GM18907 (cell line): Measurements from ENCODE around the gene LRSAM1.
"Not testable (repeated sequence)": the region's sequence is repeated elsewhere in the genome, so short reads cannot be mapped to it uniquely, and the experiment has no call there.

Experiments
- ATAC-seq: cut with Tn5 transposase; IDR thresholded peaks from one replicate; pipeline ENCODE4 v1.9.1; 2021; ENCODE audit warnings: mild to moderate bottlenecking, moderate library complexity; ENCODE audit not compliant: unreplicated experiment

LRSAM1 gene

DNA sequence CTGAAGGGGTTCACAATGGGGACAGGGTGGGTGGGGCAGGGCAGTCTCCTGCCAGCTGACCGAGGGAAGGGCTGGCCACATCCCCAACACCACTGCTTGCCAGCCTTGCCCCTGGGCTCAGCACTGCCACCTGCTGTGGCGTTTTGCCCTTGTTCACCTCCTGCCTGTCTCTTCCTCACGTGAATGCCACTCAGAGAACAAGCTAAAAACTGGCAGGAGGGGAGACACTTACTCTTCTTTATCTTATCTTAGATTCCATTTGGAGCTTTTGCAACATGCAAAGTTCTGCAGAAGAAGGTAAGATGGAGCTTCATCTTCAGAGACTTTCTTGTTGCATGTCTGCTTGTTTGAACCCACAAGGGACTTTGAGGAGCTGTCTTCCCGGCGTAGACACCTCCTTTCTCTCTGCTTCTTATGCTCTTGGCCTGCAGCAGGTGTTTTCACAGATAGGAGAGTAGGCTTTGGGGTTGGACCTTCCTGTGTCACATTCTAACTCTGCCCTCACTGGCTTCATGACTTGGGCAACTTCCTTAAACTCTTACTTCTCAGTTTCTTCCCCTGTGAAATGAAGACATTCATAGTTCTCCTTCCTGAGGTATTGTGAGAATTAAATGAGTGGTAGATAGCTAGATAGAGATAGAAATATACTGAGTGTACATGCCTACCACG is 4.1 kb downstream of the LRSAM1 start:
- ATAC-seq: no peak

DNA sequence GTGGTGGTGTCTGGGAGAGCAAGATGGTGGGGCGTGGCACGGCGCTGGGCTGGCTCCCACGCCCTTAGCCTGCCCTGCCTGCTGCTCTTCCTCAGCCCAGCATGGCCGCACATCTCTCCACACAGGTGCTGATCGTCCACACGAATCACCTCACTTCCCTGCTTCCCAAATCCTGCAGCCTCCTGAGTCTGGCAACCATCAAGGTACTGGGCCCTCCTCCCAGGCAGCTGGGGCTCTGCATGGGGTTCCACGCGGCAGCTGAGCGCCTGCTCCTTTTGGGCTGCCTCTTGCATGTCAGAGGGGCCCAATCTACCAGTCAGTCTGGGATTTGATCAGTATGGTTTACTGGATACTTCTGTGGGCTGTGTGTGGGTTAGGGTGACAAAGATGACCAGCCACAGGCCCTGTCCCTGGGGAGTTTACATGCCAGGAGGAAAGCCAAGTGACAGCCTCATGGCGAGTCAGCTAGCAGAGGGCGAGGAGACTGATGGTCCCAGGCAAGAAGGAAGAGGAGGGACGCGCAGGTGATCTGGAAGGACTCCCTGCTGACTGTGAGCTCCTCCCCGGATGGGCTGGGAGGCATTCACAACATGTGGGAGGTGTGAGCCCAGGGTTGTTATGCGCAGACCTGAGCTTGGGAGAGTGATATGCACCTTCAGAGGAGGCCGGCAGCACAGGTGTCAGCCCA is 6.0 kb downstream of the LRSAM1 start:
- ATAC-seq: no peak

DNA sequence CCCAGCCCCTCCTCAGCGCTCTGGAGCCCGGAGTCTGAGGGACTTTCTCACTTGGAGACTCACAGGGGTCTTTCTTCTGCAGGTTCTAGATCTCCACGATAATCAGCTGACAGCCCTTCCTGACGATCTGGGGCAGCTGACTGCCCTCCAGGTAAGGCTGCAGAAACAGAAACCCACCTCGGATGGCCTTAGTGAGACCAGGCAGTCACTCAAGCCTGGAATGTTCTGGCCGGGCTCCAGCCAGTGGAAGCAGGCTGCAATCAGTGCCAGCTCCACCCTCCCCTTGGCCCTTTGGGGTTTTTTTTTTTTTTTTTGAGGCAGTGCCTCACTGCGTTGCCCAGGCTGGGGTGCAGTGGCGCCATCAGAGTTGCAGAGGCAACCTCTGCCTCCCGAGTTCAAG is 7.6 kb downstream of the LRSAM1 start:
- no peak for ATAC-seq

DNA sequence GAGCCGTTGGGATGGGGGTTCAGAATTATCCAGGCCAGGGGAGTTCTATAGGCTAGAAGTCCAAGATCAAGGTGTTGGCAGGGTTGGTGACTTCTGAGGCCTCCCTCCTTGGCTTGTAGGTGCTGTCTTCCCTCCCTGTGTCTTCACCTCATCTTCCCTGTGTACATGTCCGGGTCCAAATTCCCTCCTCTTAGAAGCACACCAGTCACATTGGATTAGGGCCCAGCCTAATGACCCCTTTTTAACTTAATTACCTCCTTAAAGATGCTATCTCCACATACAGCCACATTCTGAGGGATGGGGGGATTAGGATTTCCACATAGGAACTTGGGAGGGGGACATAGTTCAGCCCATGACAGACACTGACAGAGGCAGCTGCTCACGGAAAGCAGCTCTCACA is 12.1 kb downstream of the LRSAM1 start:
- ATAC-seq: no peak

DNA sequence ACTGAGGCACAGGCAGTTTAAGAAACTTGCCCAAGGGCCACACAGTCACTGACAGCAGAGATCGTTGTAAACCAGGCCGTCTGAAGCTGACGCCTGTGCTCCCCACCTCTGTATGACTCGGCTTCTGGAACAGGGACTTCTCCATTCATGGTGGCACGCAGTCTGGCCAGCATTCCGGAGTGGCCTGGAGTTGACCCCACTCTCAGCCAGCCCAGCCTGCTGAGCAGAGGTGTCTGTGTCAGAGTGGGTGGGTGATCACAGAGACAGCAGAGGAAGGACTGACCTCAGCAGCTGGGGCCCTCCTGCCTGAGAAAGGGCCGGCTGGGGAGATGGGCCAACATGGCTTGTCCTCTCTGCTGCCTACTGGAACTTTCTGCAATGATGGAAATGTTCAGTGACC is 12.6 kb downstream of the LRSAM1 start:
- ATAC-seq: no peak

DNA sequence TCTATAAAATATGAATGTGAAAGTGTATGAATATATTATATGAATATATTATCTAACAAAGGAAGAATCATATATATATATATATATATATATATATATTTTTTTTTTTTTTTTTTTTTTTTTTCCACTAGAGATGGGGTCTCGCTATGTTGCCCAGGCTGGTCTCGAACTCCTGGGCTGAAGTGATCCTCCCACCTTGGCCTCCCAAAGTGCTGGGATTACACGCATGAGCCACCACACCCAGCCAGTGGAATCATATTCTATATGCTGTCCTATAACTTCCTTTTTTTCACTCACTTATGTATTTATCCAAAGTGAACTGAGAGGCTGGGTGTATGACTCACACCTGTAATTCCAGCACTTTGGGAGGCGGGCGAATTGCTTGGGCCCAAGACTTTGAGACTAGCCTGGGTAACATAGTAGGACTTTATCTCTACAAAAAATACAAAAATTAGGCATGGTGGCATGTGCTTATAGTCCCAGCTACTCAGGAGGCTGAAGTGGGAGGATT is 15.2 kb downstream of the LRSAM1 start:
- not testable (repeated sequence) for ATAC-seq

DNA sequence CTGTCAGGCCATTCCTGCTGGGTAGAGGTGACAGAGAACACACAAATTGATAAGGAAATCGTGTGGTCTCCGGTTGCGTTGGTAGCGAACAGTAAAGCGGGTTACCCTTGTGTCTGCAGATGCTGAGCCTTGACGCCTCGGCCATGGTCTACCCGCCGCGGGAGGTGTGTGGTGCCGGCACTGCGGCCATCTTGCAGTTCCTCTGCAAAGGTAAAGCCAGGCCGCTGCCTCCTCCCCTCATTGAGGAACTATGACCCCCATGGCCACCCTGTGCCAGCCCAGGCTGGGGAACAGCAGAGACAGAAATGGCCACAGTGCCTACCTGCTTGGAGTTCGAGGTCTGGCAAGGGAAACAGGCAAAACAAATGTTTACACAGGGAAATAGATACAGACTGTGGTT is 16.3 kb downstream of the LRSAM1 start:
- no peak for ATAC-seq

DNA sequence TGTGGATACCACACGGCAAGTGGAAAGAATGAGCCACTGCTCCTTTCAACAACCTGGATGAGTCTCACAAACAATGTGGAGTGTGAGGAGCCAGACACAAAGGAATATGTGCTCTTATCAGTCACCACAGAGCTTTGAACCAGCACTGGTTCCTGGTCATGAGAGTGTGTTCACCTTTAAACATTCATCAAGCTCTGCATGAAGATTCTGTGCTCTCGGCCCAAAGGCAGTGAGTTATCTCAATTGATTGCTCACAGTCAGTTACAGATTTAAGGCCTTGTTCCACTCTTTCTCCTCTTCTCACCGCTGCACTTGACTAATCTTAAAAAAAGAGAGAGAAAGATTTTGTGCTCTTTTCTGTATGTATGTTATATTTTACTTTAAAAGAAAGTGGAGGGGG is 19.4 kb downstream of the LRSAM1 start:
- no peak for ATAC-seq

DNA sequence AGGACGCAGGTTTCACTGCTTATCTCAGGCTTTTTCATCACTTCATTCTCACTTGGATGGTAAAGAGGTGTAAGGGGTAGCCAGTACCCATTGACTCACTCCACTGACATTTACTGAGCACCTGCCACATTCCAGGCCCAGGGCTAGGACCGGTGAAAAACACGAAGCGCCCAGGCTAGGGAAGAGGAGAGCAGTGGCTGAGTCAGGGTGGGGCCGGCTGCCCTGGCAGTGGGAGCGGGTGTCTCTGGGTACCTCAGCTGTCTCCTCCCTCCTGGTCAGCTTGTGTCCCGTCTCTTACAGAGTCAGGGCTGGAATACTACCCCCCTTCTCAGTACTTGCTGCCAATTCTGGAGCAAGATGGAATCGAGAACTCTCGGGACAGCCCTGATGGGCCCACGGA is 22.2 kb downstream of the LRSAM1 start:
- ATAC-seq: no peak

DNA sequence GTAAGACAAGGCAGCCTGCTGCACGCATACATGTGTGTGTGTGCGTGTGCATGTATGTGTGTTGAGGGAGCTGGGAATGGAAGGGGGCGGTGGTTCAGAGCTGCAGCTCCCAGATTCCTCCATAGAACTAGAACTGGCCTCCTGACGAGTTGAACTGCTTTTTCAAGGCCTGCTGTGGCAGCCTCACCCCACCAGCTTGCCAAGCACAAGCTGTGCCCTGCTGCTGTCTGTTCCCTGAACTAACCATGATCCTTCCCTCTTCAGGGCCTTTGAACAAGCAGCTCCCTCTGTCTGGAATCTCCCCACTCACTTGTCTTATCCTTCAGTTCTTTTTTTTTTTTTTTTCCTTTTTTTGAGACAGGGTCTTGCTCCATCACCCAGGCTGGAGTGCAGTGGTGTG is 22.6 kb downstream of the LRSAM1 start:
- ATAC-seq: no peak

DNA sequence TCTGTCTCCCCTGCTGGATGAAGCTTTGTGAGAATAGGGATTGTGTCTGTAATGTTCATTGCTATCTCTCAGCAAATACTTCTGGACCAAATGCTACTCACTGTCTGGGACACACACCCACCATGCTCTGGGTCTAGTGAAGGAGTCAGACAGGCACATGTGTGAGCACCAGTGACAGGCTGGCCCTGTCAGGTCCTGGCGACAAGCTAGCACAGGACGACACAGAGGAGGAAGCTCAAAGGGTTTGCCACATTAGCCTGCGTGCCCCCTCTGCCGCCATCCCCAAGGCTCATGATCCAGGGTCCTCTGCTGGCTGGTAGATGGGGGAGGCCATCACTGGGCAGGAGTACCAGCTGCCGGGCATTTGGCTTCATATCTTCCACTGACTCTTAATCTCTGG is 23.3 kb downstream of the LRSAM1 start:
- no peak for ATAC-seq

DNA sequence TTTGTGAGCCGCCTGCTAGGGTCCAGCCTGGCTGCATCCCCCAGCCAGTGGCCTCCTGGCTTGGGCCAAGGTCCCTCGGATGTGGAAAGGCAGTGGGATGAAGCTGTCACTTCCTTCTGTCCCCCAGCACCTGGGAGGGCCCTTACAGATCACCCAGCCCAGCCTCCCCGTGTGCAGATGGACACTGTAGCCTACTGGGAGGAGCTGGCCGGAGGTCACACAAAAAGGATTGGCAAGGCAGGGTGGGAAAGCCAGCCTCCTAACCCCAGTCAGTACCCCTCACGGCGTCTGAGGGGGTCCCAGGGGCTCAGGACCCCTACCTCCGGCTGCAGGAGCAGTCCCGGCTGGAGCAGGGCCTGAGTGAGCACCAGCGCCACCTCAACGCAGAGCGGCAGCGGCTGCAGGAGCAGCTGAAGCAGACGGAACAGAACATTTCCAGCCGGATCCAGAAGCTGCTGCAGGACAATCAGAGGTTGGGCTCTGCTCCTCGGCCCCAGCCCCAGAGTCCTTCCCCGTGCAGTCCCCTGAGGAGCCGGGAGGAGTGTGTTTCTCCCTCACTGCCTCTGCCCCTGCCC is 28.3 kb downstream of the LRSAM1 start:
- no peak for ATAC-seq

DNA sequence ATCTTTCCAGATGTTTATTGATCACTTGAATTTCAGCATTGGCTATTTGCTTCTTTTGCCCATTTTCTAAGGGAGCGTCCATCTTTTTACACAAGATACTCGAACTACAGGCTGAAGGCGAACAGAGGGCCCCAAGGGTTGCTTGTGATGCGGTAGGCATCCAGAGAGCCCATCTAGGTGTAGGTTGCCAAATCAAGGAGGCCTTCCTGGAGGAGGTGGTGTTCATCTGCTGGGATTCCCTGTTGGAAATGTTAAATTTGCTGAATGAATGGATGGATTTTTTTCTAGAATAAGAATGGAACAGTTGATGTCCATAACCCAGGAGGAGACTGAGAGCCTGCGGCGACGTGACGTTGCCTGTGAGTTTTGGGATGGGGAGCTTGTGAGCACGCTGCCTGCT is 31.4 kb downstream of the LRSAM1 start:
- ATAC-seq: no peak

DNA sequence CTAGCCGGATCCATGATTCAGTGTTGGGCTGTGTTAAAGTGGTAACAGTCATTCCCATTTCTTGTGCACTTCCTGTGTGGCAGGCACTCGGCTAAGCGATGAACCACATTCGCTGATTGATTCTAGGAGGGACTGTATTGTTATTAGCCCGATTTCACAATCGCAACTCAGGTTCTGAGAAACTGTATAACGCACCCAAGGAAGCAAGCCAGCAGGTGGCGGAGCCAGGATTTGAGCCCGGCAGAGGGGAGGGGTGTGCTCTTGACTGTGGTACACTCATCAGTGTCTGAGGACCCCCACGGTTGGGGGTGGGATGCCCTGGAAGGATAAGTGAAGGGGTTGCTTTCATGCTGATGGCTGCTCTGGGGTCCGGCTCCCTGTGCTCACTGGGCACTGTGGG is 34.7 kb downstream of the LRSAM1 start:
- ATAC-seq: no peak

DNA sequence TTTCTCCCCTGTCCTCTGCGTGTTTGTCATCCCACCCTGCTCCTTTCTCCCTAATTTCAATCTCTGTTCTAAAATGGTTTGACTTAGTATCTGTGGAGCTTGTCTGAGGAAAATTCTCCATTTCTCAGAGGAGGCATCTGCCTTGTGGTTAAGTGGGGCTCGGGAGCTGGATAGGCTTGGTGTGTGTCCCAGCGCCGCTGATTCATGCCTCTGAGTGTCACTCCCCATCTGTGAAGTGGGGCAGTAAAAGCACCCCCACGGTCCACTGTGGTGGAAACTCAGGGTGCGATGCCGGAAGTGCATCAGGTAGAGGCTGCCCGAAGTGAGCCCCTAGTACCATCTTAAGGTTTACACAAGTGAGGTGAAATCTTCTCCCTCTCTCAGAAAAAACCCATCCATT is 37.6 kb downstream of the LRSAM1 start:
- ATAC-seq: no peak

DNA sequence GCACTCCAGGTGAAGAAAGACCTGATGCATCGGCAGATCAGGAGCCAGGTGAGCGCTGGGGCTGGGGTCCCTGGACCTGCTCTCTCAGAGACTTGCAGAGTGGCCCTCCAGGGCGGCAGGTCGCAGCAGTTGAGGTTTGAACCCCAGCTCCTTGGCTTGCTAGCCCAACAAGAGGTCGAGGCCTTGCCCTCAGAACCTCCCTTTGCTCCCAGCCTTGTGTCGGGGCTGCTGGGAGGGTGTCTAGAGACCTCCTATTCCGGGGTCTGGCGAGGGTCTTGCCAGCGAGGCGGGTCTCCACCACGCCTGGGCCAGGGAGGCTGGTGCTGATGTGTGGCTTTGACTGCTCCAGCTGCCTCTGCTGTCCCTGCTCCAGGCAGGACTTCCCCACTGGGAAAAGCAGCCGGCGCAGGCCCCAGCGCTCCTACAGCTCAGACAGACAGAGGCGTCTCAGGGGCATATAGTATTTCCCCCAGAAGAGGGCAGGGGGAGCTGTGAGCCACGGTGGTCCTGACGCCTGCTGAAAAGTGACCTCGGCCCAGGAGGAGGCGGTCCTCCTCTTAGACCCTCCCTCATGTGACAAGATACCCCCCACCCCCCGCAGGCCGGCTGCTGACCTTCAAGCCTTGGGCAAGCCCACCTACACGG is 38.3 kb downstream of the LRSAM1 start:
- ATAC-seq: no peak

DNA sequence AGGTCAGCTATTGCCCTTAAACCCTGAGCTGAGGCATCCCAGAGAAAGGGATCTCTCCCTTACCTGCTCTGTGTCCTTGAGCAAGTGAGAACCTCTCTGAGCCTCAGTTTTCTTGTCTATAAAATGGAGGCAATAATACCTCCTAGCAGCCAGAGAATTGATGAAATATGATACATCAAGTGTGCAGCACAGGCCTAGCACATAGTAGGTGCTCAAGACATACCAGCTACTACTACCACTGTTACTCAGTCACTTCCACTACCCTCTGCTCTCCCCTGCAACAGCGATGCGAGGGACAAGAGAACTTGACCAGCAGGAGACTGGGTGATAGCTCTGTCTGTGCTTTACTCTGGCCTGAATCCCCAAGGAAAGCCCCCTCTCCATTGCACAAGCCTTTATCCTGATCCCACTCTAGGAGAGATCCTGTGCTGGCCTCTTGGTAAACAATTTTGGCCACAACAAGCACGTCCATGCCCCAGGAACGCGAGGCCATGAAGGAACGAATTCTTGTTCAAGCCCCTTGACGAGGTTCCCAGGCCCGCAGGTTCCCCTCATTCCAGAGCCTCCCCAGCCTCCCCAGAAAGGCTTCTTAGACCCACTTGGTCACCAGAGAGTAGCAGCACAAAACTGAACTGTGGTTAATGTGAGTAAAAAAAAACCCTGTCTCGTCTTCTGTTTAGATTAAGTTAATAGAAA is 39.4 kb downstream of the LRSAM1 start:
- ATAC-seq: no peak

DNA sequence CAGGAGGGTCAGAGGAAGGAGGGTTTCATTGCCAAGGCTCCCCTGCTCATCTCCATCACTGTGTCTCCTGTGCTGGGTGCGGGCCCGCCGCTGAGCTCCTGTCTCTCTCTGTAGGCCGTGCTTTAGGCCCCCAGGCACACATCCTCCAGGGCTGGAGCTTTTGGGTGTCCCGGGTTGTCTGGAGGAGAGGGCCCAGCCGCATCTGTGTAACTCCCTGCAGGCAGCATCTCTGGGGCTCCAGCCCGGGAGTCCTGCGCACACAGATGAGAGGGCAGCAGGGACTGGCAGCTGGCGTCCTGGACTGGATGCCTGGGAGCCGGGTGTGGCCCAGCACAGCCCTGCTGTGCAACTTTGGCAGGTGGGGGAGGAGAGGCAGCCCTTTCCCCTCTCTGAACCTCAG is 40.2 kb downstream of the LRSAM1 start:
- ATAC-seq: no peak

DNA sequence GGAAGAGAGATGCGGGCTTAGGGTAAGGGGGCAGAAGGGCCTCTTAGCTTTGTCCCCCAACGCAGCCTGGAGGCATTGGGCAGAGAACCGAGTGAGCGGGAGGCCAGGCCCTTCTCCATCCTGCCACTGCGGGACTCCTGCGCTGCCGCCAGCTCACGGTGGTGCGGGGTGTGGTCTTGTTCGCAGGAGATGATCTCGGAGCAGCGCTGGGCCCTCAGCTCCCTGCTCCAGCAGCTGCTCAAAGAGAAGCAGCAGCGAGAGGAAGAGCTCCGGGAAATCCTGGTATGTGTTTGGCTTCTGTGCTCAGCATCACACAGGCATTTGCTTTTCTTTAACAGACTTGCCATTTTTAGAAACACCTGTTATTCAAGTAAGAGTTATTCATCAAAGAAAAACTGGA is 41.3 kb downstream of the LRSAM1 start:
- no peak for ATAC-seq

DNA sequence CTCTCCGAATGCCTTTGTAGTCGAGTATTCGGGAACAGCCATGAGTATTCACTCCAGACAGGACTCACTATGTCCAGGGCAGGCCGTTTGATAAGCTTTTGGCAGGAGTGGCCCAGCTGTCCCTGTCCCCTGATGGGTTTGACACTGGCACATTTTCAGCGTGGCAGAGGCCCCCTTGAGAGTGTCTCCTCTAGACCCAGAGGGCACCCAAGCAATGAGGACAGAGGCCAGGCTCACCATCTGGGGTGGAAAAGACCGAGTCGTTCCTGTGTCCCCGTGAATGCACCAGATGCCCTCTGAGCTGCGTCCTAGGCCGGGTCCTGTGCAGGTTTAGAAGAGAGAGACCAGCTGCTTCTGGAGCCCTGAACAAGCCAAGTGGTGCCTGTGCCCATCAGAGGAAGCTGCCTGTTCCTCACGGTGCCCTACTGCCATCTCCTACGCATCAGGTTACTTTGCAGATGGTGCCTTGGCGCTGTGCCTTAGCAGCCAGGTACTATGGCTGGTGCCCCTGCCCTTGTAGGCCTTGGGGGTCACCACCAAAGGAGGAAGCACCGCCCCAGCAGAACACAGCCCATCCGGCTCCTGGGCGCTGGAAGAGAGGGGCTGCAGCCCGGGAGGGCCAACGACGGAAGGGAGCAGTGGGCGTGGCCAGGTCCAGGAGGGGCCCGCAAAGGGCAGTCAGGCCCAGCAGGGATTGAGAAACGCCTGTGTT is 42.4 kb downstream of the LRSAM1 start:
- no peak for ATAC-seq

DNA sequence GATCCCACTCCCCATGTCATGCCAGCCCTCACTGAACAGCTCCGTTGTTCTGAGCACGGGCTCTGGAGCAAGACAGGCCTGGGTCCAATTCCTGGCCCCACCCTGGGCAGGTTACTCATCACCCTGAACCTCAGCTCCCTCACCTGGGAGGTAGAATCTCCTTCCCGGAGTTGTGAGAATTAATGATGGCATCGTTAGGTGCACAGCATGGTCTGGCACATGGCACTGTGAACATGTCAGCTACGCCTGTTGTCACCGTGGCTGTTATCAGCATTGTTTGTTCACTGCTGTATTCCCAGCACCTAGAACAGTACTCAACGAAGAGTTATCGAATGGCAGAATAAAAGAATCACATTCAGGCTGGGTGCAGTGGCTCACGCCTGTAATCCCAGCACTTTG is 43.0 kb downstream of the LRSAM1 start:
- ATAC-seq: no peak
